Measurements from ENCODE around the gene DNAJB6.

GRCh38 chr7:157361537-157361936, 24.7 kb downstream of the DNAJB6 start:
- TF ChIP-seq TARDBP (IDR thresholded peaks at IDR 0.05) (no peak), SP1 (IDR thresholded peaks at IDR 0.05) (no peak), HDGF (IDR thresholded peaks at IDR 0.05; ENCODE audit: borderline replicate concordance) (no peak), SUZ12 (IDR thresholded peaks at IDR 0.05) (no peak), NFRKB (IDR thresholded peaks at IDR 0.05) (no peak), BHLHE40 (IDR thresholded peaks at IDR 0.05; ENCODE audit: borderline replicate concordance) (no peak), FOXM1 (IDR thresholded peaks at IDR 0.05; ENCODE audit: borderline replicate concordance) (no peak), L3MBTL2 (conservative IDR thresholded peaks at IDR 0.05) (no peak)
